Heart right ventricle (tissue), 16 donors: ENCODE data around the gene LINC01488. TPM values are rescaled to one million over a fixed set of nuclear protein-coding genes. Genes with fewer than 3 reads are reported as not detected.

Experiments
- ATAC-seq, 8 donors: fragments of 200-7000 bp; cut with Tn5 transposase; one replicate each; pipeline ENCODE4 v1.9.1; 2020; ENCODE audit warnings: mild to moderate bottlenecking in 8 of 8, moderate library complexity in 8 of 8, moderate number of reproducible peaks in 1 of 8
- DNase-seq, 2 donors: peaks; one replicate each; pipeline ENCODE4 v3.0.0-alpha.2; 2020
- H3K27ac ChIP-seq, 10 donors: fragments of 200-600 bp; sonication (generic) in 2 of 10; one replicate each; pipeline versions ENCODE4 v1.5.0 to v1.8.0; 2020 to 2022; ENCODE audit warnings: mild to moderate bottlenecking in 3 of 10
- H3K27me3 ChIP-seq, 7 donors: fragments of 200-600 bp; one replicate each; pipeline ENCODE4 v1.8.0; 2021 to 2022; ENCODE audit warnings: mild to moderate bottlenecking in 2 of 7
- H3K36me3 ChIP-seq, 9 donors: fragments of 200-600 bp; sonication (generic) in 1 of 9; one replicate each; pipeline versions ENCODE4 v1.5.0 to v1.8.0; 2020 to 2022; ENCODE audit warnings: mild to moderate bottlenecking in 2 of 9
- H3K4me1 ChIP-seq, 9 donors: fragments of 200-600 bp; sonication (generic) in 1 of 9; one replicate each; pipeline versions ENCODE4 v1.5.0 to v1.8.0; 2020 to 2022; ENCODE audit warnings: mild to moderate bottlenecking in 4 of 9
- H3K4me3 ChIP-seq, 10 donors: fragments of 200-600 bp; sonication (generic) in 2 of 10; one replicate each; pipeline versions ENCODE4 v1.5.0 to v1.8.0; 2020 to 2022; ENCODE audit warnings: mild to moderate bottlenecking in 7 of 10, moderate library complexity in 2 of 10
- H3K9me3 ChIP-seq, 11 donors: fragments of 200-600 bp in 10 of 11; sonication (generic) in 2 of 11; one replicate each; pipeline versions ENCODE4 v1.5.0 to v1.8.0; 2013 to 2022; ENCODE audit warnings: mild to moderate bottlenecking in 2 of 11, control low read depth in 1 of 11, moderate library complexity in 1 of 11
- CTCF ChIP-seq, 9 donors: fragments of 200-600 bp; sonication (generic) in 2 of 9; IDR thresholded peaks; one replicate each; pipeline versions ENCODE4 v1.5.0 to v1.8.0; 2021 to 2022; ENCODE audit warnings: antibody characterized with exemption in 9 of 9, mild to moderate bottlenecking in 5 of 9, moderate library complexity in 1 of 9
- WGBS, 2 donors: extraction: QIAGEN DNeasy Blood & Tissue Kit; methylation state at CpG; one replicate each; pipeline ENCODE4 v1.1.7; 2013; ENCODE audit warnings: inconsistent platforms in 1 of 2; 5-methylcytosine and 5-hydroxymethylcytosine counted together
- intact Hi-C, 10 donors: fragments of 100-400 bp; cut with DNase I; formaldehyde crosslinking; loops; one replicate each; pipeline versions ENCODE4 v1.11.1 to v1.14.2; 2022
- polyA plus RNA-seq, 2 donors: library from polyadenylated mRNA; stranded (reverse); fragments of 200-250 nt; gene quantifications; one replicate each; pipeline ENCODE4 v1.2.3, GENCODE V29; 2013
- total RNA-seq, 10 donors: library from RNA; stranded (reverse); fragmentation: NEBNext Ultra II Directional in 3 of 10; extraction: Animal tissue kit (Norgen Biotek cat#: 25700) in 3 of 10; gene quantifications; one replicate each; pipeline versions ENCODE4 v1.2.1 to v1.2.4, GENCODE V29; 2021 to 2023
- donor health status: Arrhythmogenic right ventricular cardiomyopathy.
- donor health status: ischemic (EF 13 %, LVEDD 7.1; RV severe dilation, severe dysfunction).
- donor health status: healthy with polysubstance abuse.
- donor health status: DM: no; HTN: yes; CAD: no.
- donor health status: DM: no; HTN: no; CAD: no.
- donor health status: ischemic (EF 25% LVEDD 6.9; RV normal size, moderate dysfunction).
- donor health status: ischemic (EF 25% LVEDD 5.7; RV mildly dilated, moderate dysfunction).
- donor health status: healthy.
- donor health status: DM: yes; HTN: yes; CAD: no.
- donor health status: Ischemic cardiomyopathy.
- donor health status: ischemic (EF 35%, LVEDD 5.7; RV mildly dilated, moderate dysfunction).
- donor health status: nonischemic (EF 11% LVEDD 7.7; RV severe dilation, severe dysfunction).
- donor health status: DM: yes; HTN: yes; CAD: no.
- donor health status: PGD.
- donor health status: ischemic (EF 29% LVEDD 5.4; RV normal size, mild dysfunction).
- donor health status: nonischemic (EF 23%, LVEDD 6.1; RV moderate dilation, normal function).

LINC01488 gene
- total and polyA plus RNA-seq, 12 donors: 0.03 to 0.59 (median 0.15) TPM; not detected in 4

- no peaks in the 10 kb centered on the region for H3K27me3 ChIP-seq
- WGBS, 2 donors: 63 to 68% methylated on average over 18 of the region's 18 CpGs
- peak; percentile 51 to 68 for DNase-seq
- intact Hi-C loops: loop anchor here in 1 of 10 donors (5.0 kb wide), 1 partner anchor 42 kb away; no protein-coding TSS in a partner anchor
- ATAC-seq: peak; percentile 47 to 83 (median 67)
- H3K4me1 ChIP-seq: peaks cover 14 to 48% (median 25%) of the 10 kb centered on the region in 9 donors
- no peaks in the 10 kb centered on the region for H3K36me3 ChIP-seq
- peak overlapping the region; percentile 71 to 94 (median 85) for H3K27ac ChIP-seq
- H3K4me3 ChIP-seq: peak overlapping the region in 2 of 10 donors; percentile 9 to 12
- no peak for TF ChIP-seq CTCF (IDR thresholded peaks at IDR 0.05)
- H3K9me3 ChIP-seq: peaks cover 0 to 4% (median 0%) of the 10 kb centered on the region in 11 donors
Observed at GRCh38 chr11:69450064-69450856, 31.2 kb upstream of the LINC01488 start.

GRCh38 chr11:69450857-69451220, 30.6 kb upstream of the LINC01488 start:
- no peaks in the 10 kb centered on the region for H3K36me3 ChIP-seq
- H3K4me1 ChIP-seq: peaks cover 14 to 42% (median 23%) of the 10 kb centered on the region in 9 donors
- ATAC-seq (peak in 3 of 8 donors; percentile 4 to 19 (median 8)), DNase-seq (no peak)
- H3K27ac ChIP-seq: peak overlapping the region; percentile 71 to 94 (median 85)
- TF ChIP-seq CTCF (IDR thresholded peaks at IDR 0.05): peak in 1 of 9 donors; percentile 14
- intact Hi-C loops: loop anchor here in 1 of 10 donors (5.0 kb wide), 1 partner anchor 41 kb away; no protein-coding TSS in a partner anchor
- H3K27me3 ChIP-seq: no peaks in the 10 kb centered on the region
- no peak overlapping the region for H3K4me3 ChIP-seq
- peaks cover 0 to 4% (median 0%) of the 10 kb centered on the region in 11 donors for H3K9me3 ChIP-seq
- 74 to 79% methylated on average over 6 of the region's 6 CpGs for WGBS, 2 donors

- no peak overlapping the region for H3K4me3 ChIP-seq
- H3K27ac ChIP-seq: peak overlapping the region in 6 of 10 donors; percentile 78 to 94 (median 90)
- no peaks in the 10 kb centered on the region for H3K36me3 ChIP-seq
- DNase-seq (no peak), ATAC-seq (no peak)
- no peaks in the 10 kb centered on the region for H3K27me3 ChIP-seq
- intact Hi-C loops: loop anchor here in 1 of 10 donors (5.0 kb wide), 1 partner anchor 41 kb away; no protein-coding TSS in a partner anchor
- peaks cover 14 to 42% (median 23%) of the 10 kb centered on the region in 9 donors for H3K4me1 ChIP-seq
- TF ChIP-seq CTCF (IDR thresholded peaks at IDR 0.05): no peak
- peaks cover 0 to 4% (median 0%) of the 10 kb centered on the region in 11 donors for H3K9me3 ChIP-seq
Observed at GRCh38 chr11:69451289-69451688, 30.2 kb upstream of the LINC01488 start.

GRCh38 chr11:69452206-69452987, 29.1 kb upstream of the LINC01488 start:
- H3K4me1 ChIP-seq: peaks cover 14 to 42% (median 23%) of the 10 kb centered on the region in 9 donors
- no peak overlapping the region for H3K4me3 ChIP-seq
- TF ChIP-seq CTCF (IDR thresholded peaks at IDR 0.05): no peak
- H3K9me3 ChIP-seq: peaks cover 0 to 14% (median 8%) of the 10 kb centered on the region in 11 donors
- H3K27me3 ChIP-seq: no peaks in the 10 kb centered on the region
- H3K36me3 ChIP-seq: no peaks in the 10 kb centered on the region
- no peak overlapping the region for H3K27ac ChIP-seq
- no peak for ATAC-seq
- no peak for DNase-seq
- WGBS, 2 donors: 76% methylated on average over 6 of the region's 6 CpGs
- intact Hi-C loops: loop anchor here in 1 of 10 donors (5.0 kb wide), 1 partner anchor 40 kb away; no protein-coding TSS in a partner anchor
